ENCODE measurements around the gene FAM8A1.

DNA sequence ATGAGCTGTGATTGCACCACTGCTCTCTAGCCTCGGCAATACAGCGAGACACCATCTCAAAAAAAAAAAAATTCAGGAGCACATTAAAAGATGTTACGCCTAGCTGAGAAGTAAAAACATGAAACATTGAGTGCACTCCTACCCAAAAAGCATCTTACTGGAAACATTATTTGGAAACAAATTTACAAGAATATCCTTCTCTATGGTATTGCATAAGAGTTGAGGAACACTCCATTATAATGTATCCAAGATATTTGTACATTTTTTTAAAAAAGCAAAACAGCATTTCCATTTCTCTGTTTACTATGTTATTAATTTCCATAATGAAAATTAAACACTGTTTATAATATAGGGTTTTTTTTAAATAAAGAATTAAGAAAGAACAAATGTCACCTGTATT, 48.6 kb downstream of the FAM8A1 start:
- TF ChIP-seq, protein P1, sequence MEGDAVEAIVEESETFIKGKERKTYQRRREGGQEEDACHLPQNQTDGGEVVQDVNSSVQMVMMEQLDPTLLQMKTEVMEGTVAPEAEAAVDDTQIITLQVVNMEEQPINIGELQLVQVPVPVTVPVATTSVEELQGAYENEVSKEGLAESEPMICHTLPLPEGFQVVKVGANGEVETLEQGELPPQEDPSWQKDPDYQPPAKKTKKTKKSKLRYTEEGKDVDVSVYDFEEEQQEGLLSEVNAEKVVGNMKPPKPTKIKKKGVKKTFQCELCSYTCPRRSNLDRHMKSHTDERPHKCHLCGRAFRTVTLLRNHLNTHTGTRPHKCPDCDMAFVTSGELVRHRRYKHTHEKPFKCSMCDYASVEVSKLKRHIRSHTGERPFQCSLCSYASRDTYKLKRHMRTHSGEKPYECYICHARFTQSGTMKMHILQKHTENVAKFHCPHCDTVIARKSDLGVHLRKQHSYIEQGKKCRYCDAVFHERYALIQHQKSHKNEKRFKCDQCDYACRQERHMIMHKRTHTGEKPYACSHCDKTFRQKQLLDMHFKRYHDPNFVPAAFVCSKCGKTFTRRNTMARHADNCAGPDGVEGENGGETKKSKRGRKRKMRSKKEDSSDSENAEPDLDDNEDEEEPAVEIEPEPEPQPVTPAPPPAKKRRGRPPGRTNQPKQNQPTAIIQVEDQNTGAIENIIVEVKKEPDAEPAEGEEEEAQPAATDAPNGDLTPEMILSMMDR (IDR thresholded peaks at IDR 0.05; ENCODE audit: extremely low read depth in 1 of 2, insufficient read depth in 1 of 2, low read depth in 1 of 2, low read length in 2 of 2), result no peak
- TF ChIP-seq MYC (IDR thresholded peaks at IDR 0.05; ENCODE audit: low read depth, low read length) (no peak), POLR2A (IDR thresholded peaks at IDR 0.05; ENCODE audit: low read depth, low read length) (no peak)
